Stimulated activated CD8-positive, alpha-beta memory T cell treated with anti-CD3 and anti-CD28 coated beads, Interleukin-4, amount 100 ng/mL, for 1 hour (primary cell): ENCODE data around the gene SLC39A13.
A peak's percentile ranks its signal among the peaks of the same experiment; 100 is the strongest.

Source experiments
- DNase-seq, 2 donors: peaks; one replicate each; pipeline ENCODE4 v3.0.0-alpha.2; 2020; ENCODE audit warnings: low read depth in 2 of 2, low spot score in 1 of 2

Gene SLC39A13

GRCh38 chr11:47383071-47383470 is 25.3 kb upstream of the SLC39A13 start:
- DNase-seq = no peak

GRCh38 chr11:47384498-47384897 is 23.9 kb upstream of the SLC39A13 start:
- DNase-seq = no peak

GRCh38 chr11:47387944-47388696 is 20.3 kb upstream of the SLC39A13 start:
- no peak for DNase-seq

GRCh38 chr11:47388697-47389576 is 19.5 kb upstream of the SLC39A13 start:
- DNase-seq = no peak

- no peak for DNase-seq
These were observed 18.6 kb upstream of the SLC39A13 start for GRCh38 chr11:47389577-47390421.

- DNase-seq = no peak
These were observed 18.0 kb upstream of the SLC39A13 start for GRCh38 chr11:47390422-47390760.

GRCh38 chr11:47391077-47391583 is 17.3 kb upstream of the SLC39A13 start:
- DNase-seq = no peak

GRCh38 chr11:47391711-47392432 is 16.5 kb upstream of the SLC39A13 start:
- no peak for DNase-seq

GRCh38 chr11:47392546-47393162 is 15.7 kb upstream of the SLC39A13 start:
- DNase-seq = no peak

GRCh38 chr11:47393163-47394049 is 15.0 kb upstream of the SLC39A13 start:
- no peak for DNase-seq

- no peak for DNase-seq
These were observed 14.4 kb upstream of the SLC39A13 start for GRCh38 chr11:47394050-47394321.

- DNase-seq = peak in 1 of 2 donors; percentile 34
These were observed 13.8 kb upstream of the SLC39A13 start for GRCh38 chr11:47394322-47395222.

GRCh38 chr11:47395223-47396048 is 13.0 kb upstream of the SLC39A13 start:
- no peak for DNase-seq

- no peak for DNase-seq
These were observed 12.4 kb upstream of the SLC39A13 start for GRCh38 chr11:47396049-47396320.

GRCh38 chr11:47398011-47398410 is 10.4 kb upstream of the SLC39A13 start:
- DNase-seq = no peak

GRCh38 chr11:47398551-47398950 is 9.8 kb upstream of the SLC39A13 start:
- no peak for DNase-seq

GRCh38 chr11:47399860-47400767 is 8.3 kb upstream of the SLC39A13 start:
- DNase-seq = peak in 1 of 2 donors; percentile 16
